AG08396 (cell line): Measurements from ENCODE around the gene SPRR1A.

ENCODE experiments used
- DNase-seq: peaks from one replicate; pipeline ENCODE4 v3.0.0; 2012; ENCODE audit warnings: low spot score, mixed read lengths

SPRR1A gene

GRCh38 chr1:153028766-153029165, 44.9 kb downstream of the SPRR1A start:
- DNase-seq: no peak

GRCh38 chr1:153030895-153031294, 47.0 kb downstream of the SPRR1A start, which contains the start of gene SPRR1B:
SPRR1B (plus strand) TSS chr1:153031203; CDS start chr1:153032346, 1,143 bp downstream.
- DNase-seq: no peak

DNA sequence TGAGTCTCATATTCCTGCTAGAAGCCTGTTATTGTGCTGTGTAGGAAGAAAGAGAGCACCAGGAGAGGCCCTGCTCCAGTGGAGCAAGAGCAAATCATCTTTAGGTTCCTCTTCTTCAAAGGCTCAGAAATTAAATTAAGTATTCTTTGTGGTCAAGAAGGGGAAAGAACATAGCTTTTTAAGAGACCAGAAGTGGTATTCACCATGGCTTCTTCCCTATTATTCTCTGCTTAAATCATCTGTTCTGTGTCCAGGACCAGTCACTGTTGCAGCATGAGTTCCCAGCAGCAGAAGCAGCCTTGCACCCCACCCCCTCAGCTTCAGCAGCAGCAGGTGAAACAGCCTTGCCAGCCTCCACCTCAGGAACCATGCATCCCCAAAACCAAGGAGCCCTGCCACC, 48.2 kb downstream of the SPRR1A start:
- DNase-seq: no peak

GRCh38 chr1:153032677-153033308, 48.9 kb downstream of the SPRR1A start:
- DNase-seq: peak; percentile 57

- DNase-seq: no peak
Observed at GRCh38 chr1:153035211-153035610, 51.3 kb downstream of the SPRR1A start.
